Skin of body (tissue), 2 donors: Measurements from ENCODE around the gene TANGO6. TPM values are rescaled to one million over a fixed set of nuclear protein-coding genes. Genes with fewer than 3 reads are reported as not detected.

Source experiments
- DNase-seq: peaks from one replicate; lab custom pipeline; 2025; lab: John Stamatoyannopoulos, UW
- total RNA-seq: library from RNA; depleted of rRNA; stranded (reverse); fragments of >200 nt; gene quantifications from one replicate; pipeline ENCODE4 v1.2.3, GENCODE V29; 2014

Gene TANGO6
- total RNA-seq, 1 donor from 2014 or later = 11.5 TPM

DNA sequence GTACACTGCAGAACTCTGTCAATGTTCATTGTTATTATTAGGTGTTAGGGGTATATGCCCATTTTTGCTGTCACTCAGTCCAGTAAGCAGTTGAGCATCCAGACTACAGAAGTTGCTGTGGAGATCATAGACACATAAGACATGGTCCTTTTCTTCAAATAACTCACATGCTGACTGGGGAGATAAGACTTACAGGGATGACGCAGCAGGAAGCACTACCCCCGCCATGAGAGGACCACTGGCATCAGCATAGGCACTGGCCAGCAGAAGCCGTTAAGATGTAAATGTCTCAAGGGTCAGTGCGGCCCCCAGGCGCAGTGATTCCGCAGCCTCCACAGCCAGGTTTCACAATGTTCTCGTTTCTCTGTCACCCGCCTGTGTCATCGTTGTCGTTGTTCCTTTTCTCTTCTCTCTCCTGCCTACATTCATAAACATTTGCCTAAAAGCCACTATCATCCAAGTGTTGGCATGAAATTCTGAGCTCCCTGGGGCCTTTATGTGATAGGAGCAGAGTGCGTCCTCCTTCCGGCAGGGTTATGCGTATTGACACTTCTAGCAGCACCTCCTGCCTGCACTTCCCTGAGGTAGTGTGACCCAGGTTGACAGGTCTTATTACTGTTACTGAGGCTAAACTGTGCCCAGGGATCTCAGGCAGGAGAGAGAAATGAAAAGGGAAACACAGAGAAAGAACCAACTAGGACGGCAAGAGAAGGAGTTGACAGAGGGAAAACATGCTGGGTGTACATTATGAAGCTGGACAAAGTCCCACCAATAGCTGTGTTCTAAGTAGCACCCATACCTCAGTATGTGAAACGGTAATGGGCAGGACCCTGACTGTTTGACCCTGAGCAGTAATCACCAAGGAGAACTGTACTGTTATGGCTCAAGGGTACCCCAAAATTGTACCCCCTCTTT, 17.9 kb downstream of the TANGO6 start:
- DNase-seq = no peak

DNA sequence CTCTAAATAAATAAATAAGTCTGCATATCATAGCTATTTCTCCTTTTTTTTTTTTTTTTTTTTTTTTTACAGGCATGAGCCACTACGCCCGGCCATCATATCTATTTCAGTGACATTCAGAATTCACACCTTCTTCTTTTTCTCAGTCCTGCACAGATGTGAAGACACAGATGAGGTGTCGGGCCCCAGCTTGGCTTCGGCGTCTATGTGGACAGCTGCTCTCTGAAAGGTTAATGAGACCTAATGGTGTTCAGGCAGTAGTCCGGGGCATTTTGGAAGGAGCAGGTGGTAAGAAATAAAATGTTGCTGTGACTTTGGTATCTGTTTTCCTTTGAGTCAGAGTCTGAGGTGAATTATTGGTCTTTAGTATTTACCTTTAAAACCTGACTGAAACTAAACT, 23.6 kb downstream of the TANGO6 start:
- no peak for DNase-seq

DNA sequence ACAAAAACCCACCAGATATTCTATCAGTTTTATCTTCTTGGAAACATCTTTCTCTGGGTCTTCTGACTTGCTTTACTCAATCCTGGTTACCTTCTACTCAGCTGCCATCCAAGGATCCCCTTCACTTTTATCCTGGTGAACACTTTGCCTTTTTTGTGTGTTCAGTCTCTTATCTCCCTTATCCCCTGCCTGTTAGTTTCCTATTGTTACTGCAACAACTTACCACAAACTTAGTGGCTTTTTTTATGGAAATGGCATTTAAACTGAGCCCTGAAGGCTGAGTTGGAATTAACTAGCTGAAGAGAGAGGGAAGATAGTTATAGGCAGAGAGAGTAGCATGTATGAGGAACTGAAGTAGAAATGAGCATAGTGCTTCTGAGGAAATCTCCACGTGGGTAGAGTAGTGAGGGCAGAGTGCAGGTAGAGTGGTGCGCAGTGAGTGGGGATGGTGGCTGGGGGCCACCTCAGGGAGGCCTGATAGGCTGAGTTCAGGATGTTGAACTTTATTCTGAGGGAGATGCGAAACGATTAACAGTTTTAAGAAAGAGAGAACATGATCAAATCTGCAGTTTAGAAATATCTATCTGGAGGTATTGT, 26.3 kb downstream of the TANGO6 start:
- DNase-seq = no peak

DNA sequence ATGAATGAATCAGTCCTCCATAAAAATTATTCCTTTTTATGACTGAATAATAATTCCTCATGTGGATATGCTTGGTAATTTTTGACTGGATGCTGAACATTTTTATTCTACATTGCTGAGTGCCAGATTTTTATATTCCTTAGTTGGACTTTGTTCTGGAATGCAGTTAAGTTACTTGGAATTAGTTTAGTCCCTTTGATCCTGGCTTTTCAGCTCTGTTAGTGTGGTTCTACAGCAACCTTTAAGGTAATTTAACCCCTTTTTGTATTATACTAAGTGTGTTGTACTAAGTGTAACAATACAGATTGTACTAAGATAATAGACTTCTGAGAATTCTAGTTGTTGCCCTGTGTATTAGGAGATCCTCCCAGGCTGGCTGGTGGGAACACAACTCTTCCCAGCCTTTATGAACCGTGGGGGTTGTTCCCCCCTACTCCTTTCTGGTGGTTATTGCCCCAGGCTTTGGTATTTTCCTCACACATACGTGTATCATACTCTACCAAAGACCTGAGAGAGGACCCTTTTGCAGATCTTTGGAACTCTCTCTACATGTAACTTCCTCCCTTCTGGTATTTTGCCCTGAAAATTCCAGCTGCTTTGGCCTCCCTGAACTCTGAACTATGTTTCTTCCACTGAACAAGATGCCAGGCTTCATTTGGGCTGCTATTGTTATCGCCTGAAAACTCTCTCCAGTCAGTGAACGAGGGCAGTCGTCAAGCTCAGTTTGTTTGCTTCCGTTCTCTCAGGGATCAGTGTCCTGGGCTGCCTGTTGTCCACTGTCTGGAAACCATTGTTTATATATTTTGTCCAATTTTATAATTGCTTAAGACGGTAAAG, 30.5 kb downstream of the TANGO6 start:
- no peak for DNase-seq

DNA sequence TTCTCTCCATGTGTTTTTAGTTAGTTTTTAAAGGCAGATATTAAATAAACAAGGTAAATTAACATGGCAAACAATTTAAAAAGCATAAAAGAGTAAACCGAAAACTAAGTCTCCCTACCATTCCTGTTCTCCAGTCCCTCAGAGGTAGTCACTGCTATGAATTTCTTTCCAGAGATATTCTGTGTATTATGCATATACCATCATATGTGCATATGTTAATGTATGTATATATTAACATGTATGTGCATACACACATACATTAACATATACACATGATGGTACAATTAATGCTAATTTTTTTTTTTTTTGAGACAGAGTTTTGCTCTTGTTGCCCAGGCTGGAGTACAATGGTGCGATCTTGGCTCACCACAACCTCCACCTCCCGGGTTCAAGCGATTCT, 32.5 kb downstream of the TANGO6 start:
- no peak for DNase-seq

DNA sequence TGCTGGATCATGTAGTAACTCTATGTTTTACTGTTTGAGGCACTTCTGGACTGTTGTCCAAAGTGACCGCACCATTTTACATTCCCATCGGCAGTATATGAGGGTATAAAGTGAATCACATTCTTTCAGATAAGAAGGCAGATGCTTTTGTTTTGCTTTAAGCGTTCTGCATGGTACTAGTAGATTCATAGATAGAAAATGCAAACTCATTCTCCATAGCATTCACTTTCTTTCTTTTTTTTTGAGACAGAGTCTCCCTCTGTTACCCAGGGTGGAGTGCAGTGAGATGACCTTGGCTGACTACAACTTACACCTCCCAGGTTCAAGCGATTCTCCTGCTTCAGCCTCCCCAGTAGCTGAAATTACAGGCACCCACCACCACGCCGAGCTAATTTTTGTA, 40.4 kb downstream of the TANGO6 start:
- no peak for DNase-seq

DNA sequence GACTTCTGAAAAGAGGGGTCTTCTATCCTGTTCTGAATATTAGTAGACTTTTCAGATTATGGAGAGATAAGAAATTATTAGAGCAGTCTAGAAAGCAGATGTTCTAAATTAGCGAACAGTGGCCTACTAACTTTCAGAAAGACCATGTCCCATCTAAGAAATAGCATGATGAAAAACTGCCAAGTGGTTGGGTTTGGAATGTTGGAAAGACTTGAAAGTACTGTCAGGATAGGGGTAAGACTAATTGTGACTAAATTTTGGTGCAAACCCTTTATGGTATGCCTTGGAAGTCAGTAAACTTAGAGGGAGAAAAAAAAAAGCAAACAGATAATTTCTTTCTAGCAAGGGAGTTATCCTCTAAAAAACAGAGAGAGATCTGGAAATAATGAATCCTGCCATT, 41.1 kb downstream of the TANGO6 start:
- no peak for DNase-seq

DNA sequence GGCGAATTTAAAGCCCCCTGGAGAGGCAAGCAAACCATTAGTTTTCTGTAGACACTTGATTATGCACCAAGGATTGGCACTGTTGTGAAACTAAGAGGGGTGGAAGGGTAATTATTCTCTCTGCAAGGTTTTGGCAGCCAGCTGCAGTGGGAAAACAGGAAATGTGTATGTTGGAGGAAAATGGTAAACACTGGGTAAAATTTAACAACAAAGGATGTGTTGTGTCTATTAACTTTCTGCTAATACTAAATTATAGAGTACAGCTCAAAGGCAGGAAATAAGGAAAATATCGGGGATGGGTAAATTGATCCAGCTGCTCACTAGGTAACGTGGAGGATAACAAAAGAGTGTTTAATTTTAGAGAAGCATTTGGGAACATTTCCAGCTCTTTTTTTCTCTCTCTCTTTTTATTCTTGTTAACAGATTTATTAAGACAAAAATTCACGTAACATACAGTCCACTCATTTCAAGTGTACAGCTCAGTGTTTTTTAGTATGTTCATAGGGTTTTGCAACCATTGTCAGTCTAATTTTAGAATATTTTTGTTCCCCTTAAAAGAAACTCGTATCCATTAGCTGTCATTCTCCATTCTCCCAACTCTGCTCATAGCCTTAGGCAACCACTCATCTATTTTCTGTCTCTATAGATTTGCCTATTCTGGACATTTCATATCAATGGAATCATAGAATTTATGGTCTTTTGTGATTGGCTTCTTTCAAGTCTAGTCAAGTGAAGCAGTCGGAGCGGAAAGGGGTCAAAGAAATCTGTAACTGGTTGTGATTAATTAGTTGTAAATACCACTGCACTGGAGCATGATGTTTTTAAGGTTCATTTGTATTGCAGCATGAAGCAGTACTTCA, 41.8 kb downstream of the TANGO6 start:
- no peak for DNase-seq

DNA sequence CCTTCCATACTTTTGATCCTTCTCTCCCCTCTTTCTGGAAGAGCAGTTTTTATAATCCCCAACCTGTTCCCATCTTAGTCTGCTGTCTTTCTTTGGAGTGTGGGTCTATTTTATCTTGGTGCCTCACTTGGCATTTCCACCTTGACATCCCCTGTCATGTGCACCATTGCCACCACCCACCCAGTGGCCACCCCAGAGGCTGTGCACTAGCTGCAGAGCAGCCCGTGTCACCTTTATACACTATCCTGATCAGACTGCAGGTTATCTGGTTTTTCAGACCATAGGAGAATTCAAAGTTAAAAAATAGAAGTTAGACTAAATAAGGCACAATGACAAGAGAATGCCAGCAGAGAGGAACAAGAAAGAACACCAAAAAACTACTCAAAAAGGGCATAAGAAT, 43.8 kb downstream of the TANGO6 start:
- DNase-seq = no peak

DNA sequence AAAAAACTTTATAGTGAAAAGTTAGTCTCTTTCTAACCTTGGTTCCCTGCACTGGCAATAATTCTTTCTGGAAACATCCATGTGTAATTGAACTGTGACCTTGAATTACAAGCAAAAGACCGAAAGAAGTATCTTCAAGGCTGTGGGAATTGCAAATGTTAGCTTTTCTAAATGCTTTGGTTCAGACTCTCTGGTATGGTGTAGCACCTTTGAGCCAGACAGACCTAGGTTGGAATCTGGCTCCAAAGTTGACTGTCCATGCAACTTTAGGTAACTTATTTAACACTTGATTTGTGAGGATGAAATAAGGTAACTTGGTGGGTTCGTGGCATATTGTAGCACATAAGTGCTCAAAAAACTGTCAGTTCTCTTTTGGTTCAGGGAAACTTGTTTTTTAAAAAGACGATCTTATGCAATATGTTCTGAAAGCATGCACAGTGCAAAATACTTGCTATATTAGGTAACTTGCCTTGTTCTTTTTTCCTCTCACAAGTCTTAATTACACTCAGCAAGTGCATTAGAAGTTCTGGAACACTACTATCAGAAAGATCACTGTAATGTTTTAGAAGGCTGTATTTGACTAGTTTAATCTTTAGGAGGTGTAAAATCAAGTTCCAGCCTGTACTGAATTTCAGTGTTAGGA, 46.3 kb downstream of the TANGO6 start:
- no peak for DNase-seq

DNA sequence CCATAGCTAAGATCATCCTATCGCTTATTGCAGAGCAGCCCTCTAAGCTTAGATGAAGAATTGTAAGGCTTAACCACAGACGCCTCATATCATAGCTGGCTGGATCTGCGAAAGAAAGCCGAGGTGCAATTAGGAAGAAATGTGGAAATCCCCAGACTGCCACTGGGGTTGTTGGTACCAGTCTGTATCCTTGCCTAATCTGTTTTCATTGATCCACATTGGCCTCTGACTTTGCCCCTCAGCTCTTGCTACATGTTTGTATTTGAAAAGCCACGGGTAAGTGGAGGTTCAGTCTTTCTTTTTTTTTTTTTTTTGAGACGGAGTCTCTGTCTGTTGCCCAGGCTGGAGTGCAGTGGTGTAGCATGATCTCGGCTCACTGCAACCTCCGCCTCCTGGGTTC, 48.9 kb downstream of the TANGO6 start:
- no peak for DNase-seq

DNA sequence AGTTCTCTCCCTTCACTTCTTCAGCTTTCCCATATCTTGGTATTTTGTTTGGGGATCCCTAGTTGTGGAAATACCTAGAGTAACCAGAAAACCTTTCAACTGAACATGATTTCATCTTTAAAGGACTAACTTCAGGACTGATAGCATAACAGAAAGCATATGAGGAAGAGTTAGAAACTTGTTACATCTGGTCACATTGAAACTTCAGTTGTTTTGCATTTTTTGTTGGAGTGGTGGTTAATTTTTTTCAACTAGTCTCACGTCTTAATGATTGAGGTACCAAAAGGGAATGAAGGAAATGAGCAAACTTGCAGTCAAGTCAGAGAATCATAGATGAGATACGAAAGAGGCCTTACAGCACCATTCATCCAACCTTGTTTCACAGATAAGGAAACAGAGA, 49.6 kb downstream of the TANGO6 start:
- no peak for DNase-seq

DNA sequence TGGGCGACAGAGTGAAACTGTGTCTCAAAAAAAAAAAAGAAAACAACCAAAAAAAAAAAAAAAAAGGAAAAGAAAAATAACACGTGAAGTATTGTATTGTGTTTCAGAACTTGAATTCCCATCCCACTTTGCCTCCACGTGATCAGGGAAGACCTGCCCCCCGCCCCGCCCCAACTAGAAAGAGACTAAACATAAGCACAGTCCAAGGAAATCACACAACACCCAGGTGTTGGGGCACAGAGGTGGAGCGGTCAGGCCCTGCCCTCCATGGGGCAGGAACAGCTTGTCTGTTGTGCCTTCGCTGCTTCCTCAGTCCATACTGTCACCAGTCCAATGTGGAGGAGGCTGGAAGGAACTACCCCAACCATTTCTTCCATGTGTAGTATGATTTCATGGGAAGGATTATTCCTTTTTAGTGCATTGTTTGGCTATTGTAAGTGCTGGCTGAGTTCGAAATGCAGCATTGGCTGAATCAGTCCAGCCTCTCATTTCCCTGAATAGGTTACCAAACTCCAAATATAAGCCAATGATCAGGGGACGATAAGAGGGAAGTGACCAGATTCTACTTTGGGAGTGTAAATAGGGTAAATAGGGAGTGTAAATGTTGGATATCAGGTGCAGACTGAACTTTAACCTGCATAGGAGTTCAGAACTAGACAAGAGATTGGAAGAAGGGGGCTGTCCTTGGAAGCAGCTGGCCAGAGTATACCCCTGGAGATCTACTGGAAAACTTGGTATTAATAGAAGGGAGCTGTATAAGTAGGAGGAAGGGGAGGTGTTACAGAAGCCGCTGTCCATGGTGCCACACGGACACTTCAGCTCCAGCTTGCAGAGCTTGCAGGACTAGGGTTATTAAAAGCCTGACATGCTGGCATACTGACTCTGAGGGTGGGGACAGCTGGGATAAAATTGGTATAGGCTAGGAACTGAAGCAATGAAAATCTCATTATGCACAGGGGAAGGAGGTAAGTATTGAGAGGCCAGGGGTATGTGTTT, 50.7 kb downstream of the TANGO6 start:
- DNase-seq = no peak

DNA sequence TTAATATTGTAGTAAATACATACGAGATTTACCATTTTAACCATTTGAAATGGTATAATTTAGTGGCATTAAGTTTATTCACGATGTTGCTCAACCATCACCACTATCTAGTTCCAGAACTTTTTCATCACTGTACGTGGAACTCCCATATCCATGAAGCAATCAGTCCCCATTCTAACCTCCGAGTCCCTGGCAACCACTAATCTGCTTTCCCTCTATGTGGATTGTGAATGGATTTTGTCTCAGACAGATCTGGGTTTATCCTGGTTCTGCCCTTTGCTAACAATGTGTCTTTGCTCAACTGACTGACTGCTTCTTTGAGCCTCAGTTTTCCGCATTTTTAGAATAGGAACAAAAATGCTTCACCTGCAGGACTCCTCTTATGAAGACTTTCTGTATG, 51.4 kb downstream of the TANGO6 start:
- no peak for DNase-seq

DNA sequence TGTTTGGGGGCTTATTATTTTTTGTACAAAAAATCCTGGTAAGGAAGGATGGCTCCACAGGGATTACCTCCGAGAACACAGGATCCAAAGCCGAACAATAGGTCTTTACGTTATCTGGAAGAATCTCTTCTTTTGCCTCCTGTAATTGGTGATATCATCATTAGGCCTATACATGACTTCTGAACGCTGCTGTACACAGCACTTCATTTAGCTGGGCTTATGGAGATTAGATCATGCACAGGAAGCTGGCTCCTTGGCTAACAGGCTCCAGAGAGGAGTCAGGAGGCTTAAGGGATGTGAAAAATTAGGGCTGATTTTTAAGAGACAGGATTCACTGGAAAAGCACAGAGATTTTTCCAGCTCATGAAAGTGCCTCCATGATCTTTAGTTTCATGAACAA, 54.7 kb downstream of the TANGO6 start:
- no peak for DNase-seq

DNA sequence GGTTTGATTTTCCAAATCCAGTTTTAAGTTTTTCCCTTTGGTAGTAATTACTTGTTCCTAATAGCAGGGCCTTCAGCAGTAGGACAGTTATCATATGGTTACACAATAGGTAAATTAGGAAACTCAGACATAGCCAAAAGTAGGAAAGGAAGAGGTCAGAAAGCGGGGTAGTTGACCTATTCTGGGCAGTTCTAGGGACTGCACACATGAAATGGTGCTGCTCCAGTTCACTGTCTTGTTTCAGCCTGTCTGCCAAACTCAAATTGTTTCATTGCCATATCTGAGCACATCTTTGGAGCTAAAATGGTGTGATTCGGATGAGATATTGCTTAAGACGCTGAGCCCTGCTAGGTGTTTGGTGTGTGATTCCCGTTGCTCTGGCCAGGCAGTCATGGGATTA, 56.7 kb downstream of the TANGO6 start:
- no peak for DNase-seq

DNA sequence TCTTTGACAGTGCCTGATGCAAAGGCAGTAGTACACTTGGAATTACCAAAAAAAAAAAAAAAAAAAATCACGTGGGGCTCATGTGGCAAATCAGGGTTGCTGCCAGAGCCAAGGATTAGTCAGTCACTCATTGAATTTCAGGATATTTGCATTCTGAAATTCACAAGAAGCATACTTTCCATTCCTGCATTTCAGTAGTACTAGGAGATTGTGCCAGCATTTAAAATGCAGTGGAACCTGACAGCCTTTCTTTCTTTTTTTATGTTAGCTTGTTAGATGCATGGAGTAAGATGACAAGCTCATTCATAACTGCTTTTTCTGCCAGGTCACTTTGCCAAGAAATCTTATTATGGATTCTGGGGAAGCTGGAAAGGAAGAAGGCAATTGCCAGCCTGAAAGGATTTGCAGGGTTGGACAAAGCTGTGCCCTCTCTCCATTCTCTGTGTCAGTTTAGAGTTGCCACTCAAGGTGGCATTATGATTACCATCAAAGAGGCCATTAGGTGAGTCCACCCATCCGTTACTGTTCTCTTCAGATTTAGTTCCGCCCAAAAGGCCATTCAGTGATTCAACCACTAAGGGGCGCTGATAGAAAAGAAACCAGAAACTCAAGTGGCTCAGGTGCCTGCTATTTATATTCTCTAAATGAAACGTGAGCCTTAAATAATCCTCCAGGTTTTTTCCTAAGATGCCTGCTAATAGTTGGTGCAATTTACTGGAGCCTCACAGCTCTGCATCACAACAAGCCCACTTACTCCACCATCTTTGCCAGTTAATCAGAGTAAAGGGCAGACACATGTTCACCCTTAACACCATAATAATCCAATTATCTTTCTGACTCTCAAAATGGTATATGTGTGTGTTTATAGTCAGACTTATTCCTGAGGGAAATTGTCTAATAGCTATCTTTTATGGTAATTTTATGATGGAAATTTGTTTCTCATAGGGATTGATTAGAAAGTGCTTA, 59.0 kb downstream of the TANGO6 start:
- no peak for DNase-seq

DNA sequence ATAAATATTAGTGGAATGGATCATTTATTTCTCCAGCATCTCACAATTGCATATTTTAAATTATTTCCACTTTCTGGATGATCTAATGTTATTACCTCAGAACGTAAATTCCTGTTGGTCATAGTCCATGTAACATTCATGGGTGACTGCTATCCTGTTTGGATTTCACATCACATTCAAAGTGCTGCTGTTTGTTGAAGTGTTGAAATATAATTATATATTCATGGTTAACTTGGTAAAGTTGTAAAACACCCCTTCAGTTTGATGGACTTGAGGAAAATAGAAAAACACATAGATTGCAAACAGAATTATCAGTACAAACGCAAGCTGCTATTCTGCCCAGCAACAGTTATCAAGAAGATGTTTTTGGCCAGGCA, 59.6 kb downstream of the TANGO6 start:
- DNase-seq = no peak
